Fibroblast of mammary gland (primary cell): ENCODE results near the gene ALS2.
"Not testable (repeated sequence)": the region's sequence is repeated elsewhere in the genome, so short reads cannot be mapped to it uniquely, and the experiment has no call there.

ENCODE experiments used
- DNase-seq: peaks from one replicate; pipeline ENCODE4 v3.0.0-alpha.2; 2010; ENCODE audit warnings: low read depth
- H3K4me3 ChIP-seq: 2 replicates; pipeline ENCODE4 v1.5.1; 2011; ENCODE audit warnings: low read depth, mild to moderate bottlenecking, low read length, moderate library complexity; ENCODE audit not compliant: control insufficient read depth
- TF ChIP-seq, protein P1 (sequence below): conservative IDR thresholded peaks from 2 replicates; pipeline ENCODE4 v1.5.1; 2011; ENCODE audit warnings: low read depth, low read length, inconsistent platforms; ENCODE audit not compliant: control insufficient read depth, insufficient read depth

ALS2 gene

DNA sequence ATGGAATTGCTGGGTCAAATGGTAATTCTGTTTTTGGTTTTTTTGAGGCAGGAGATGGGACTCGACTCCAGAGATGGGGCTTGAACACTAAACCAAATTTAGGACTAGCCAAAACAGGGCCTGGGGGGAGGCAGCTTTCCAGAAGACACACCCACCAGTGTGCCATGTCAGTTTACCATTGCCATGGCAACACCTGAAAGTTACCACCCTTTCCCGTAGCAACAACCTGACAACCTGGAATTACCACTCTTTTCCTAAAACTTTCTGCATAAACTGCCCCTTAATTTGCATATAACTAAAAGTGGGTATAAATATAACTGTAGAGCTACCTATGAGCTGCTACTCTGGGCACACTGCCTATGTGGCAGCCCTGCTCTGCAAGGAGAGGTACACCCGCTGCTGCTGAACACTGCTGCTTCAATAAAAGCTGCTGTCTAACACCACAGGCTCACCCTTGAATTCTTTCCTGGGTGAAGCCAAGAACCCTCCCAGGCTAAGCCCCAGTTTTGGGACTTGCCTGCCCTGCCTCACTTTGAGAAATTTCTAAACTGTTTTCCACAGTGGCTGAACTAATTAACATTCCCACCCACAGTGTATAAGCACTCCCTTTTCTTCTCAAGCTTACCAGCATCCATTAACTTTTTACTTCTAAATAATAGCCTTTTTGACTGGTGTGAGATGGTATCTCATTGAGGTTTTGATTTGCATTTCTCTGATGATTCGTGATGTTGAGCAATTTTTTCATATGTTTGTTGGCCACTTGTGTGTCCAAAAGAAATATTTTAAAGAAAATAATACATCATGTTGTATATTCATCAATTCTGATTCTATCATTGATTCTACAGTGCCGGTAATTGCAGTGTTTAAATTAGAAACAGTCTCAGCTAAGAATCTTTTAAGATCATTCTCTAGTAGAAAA, 36.2 kb upstream of the ALS2 start:
- no peak for DNase-seq
- TF ChIP-seq, protein P1, sequence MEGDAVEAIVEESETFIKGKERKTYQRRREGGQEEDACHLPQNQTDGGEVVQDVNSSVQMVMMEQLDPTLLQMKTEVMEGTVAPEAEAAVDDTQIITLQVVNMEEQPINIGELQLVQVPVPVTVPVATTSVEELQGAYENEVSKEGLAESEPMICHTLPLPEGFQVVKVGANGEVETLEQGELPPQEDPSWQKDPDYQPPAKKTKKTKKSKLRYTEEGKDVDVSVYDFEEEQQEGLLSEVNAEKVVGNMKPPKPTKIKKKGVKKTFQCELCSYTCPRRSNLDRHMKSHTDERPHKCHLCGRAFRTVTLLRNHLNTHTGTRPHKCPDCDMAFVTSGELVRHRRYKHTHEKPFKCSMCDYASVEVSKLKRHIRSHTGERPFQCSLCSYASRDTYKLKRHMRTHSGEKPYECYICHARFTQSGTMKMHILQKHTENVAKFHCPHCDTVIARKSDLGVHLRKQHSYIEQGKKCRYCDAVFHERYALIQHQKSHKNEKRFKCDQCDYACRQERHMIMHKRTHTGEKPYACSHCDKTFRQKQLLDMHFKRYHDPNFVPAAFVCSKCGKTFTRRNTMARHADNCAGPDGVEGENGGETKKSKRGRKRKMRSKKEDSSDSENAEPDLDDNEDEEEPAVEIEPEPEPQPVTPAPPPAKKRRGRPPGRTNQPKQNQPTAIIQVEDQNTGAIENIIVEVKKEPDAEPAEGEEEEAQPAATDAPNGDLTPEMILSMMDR, result no peak
- no peak overlapping the region for H3K4me3 ChIP-seq

DNA sequence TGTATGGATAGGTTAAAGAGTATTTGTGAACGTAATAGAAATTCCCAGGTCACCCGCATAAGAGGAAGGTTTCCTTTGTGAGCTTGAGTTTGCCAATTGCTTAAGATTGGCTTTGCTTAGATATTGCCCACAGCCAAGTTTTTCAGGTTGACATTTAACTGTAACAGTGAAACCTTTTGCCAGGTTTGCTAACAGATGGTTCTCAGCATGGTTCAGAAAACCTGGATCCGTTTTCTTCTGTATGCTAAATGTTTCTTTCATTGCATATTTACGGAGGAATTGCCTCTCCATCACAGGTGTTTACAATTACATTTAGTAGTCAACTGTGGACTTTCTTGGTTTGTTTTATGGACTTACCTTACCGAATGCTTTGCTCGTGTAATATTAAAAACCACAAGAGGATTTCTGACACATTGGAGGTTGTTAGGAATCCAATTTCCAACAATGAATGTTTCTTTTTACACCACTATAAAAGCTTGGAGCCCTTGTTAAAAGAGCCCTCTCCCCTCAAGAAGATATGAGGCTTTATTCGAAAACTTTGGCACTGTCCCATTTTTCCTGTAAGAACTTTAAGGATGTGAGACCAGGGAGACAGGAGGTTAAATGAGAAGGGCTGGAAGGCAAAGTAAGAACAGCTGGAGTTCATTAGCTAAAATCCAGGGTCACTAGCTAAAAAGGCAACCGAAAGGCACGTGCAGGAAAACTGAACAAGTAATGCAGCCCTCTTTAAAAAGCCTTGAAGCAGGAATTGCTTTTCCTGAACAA, 33.4 kb upstream of the ALS2 start:
- no peak overlapping the region for H3K4me3 ChIP-seq
- DNase-seq, result peak; percentile 68
- TF ChIP-seq, protein P1, result no peak

DNA sequence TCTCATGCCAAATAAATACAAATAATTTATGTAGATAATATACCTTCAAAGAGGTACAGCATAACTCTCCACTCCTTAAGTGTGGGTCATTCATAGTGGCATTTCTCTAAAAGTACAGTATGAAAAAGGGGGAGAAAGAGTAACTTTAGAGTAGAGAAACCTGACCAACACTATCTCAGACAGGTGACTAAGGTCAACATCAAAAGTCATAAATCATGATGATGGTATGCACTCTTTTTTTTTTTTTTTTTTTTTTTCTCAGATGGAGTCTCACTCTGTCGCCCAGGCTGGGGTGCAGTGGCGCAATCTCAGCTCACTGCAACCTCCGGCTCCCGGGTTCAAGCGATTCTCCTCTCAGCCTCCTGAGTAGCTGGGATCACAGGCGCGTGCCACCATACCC, 29.9 kb upstream of the ALS2 start:
- not testable (repeated sequence) for H3K4me3 ChIP-seq, DNase-seq

DNA sequence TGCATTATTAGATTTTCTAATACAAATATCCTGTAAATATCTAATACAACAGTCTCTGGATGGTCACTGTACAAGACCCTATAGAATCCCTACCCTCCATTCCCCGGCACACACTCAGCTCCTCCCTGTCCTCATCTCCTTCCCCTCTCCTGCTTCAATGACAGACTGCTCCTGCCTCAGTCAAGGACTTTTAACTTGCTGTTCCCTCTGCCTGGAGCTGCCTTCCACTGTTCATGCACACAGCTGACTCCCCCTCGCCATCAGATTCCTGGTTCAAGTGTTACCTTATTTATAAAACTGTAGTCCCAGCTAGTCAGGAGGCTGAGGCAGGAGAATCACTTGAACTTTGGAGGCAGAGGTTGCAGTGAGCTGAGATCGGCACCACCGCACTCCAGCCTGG, 28.9 kb upstream of the ALS2 start:
- H3K4me3 ChIP-seq, result no peak overlapping the region
- TF ChIP-seq, protein P1, result no peak
- no peak for DNase-seq

DNA sequence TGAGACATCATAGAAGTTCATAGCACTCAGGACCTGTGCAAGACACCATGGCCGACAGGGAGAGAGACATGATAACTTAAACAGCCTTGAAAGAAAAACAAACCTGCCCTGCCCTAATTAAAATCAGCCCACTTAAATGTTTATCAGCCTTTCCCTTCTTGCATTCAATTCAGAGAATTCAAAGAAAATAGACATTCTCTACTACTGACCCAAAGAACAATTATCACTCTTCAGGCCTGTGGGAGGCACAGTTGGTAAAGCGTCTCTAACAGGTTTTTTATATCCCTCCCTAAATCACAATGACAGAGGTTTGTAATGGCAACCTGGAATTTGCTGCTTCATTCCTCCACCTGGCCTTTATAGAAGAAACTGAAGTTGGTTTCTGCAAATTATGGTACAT, 27.3 kb upstream of the ALS2 start:
- H3K4me3 ChIP-seq, result peak overlapping the region; percentile 29
- TF ChIP-seq, protein P1, result no peak

DNA sequence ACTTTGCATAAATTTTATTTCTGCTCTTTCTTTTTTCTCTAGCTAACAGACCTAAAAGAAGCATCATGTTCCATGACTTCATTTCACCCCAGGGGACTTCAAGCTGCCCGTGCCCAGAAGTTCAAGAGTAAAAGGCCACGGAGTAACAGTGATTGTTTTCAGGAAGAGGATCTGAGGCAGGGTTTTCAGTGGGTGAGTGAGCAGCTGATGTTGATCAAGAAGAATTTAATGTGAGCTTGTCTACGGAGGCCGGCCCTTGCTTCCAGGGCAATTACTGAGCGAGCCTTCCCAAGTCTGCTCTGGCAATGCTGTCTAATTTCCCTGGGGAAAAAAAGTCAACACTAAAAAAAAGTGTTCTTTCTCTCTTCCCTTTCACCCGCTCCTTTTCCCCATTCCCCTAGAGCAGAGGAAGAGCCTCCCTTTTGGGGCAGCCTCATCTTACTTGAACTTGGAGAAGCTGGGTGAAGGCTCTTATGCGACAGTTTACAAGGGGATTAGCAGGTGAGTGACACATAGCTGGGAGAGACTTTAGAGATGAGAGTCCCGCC, 26.8 kb upstream of the ALS2 start:
- DNase-seq, result peak; percentile 94
- peak overlapping the region; percentile 29 for H3K4me3 ChIP-seq

More for the DNA sequence above, 27.3 kb upstream of the ALS2 start:
- DNase-seq, result no peak

More for the DNA sequence above, 26.8 kb upstream of the ALS2 start:
- TF ChIP-seq, protein P1, result no peak
